Astrocyte (in vitro differentiated cells and primary cell): ENCODE data around the gene CDH23. TPM values are rescaled to one million over a fixed set of nuclear protein-coding genes. Genes with fewer than 3 reads are reported as not detected.

Experiments
- DNase-seq: peaks from one replicate; pipeline ENCODE4 v3.0.0-alpha.2; 2010; ENCODE audit warnings: low read depth
- FAIRE-seq: peaks from 2 replicates; lab custom pipeline; 2011; peaks lifted over from hg19 to GRCh38; lab: Jason Lieb, UNC
- H2AFZ ChIP-seq: 2 replicates; pipeline ENCODE4 v1.6.0; 2012; ENCODE audit warnings: low read depth, low read length, inconsistent platforms
- H3K27ac ChIP-seq: 2 replicates; pipeline ENCODE4 v1.5.1; 2011; ENCODE audit warnings: low read depth, low read length, inconsistent platforms
- H3K27me3 ChIP-seq: 2 replicates; pipeline ENCODE4 v1.6.0; 2011; ENCODE audit warnings: low read length, inconsistent platforms; ENCODE audit not compliant: insufficient read depth
- H3K36me3 ChIP-seq: 2 replicates; pipeline ENCODE4 v1.5.1; 2011; ENCODE audit warnings: low read length, inconsistent platforms; ENCODE audit not compliant: insufficient read depth
- H3K4me1 ChIP-seq: 2 replicates; pipeline ENCODE4 v1.5.1; 2011; ENCODE audit warnings: low read length, inconsistent platforms; ENCODE audit not compliant: insufficient read depth
- H3K4me2 ChIP-seq: 2 replicates; pipeline ENCODE4 v1.6.0; 2012; ENCODE audit warnings: low read length, inconsistent platforms
- H3K4me3 ChIP-seq: 2 replicates; pipeline ENCODE4 v1.5.1; 2011; ENCODE audit warnings: low read depth, mild to moderate bottlenecking, low read length, inconsistent platforms; ENCODE audit not compliant: insufficient read depth
- H3K79me2 ChIP-seq: 2 replicates; pipeline ENCODE4 v1.6.0; 2012; ENCODE audit warnings: mild to moderate bottlenecking, low read length, inconsistent platforms; ENCODE audit not compliant: insufficient read depth
- H3K9ac ChIP-seq: 2 replicates; pipeline ENCODE4 v1.6.0; 2012; ENCODE audit warnings: mild to moderate bottlenecking, low read length, inconsistent platforms
- H3K9me3 ChIP-seq: 2 replicates; pipeline ENCODE4 v1.5.1; 2012; ENCODE audit warnings: low read depth, mild to moderate bottlenecking, low read length, inconsistent platforms; ENCODE audit not compliant: insufficient read depth
- H4K20me1 ChIP-seq: 2 replicates; pipeline ENCODE4 v1.6.0; 2012; ENCODE audit warnings: low read length, inconsistent platforms; ENCODE audit not compliant: insufficient read depth
- H3K27ac Mint-ChIP-seq: one replicate; pipeline ENCODE4 v1.8.0; 2021; ENCODE audit warnings: mild to moderate bottlenecking, mixed read lengths; ENCODE audit not compliant: unreplicated experiment
- H3K27me3 Mint-ChIP-seq: one replicate; pipeline ENCODE4 v1.8.0; 2021; ENCODE audit warnings: low read depth, mixed read lengths; ENCODE audit not compliant: unreplicated experiment
- H3K36me3 Mint-ChIP-seq: one replicate; pipeline ENCODE4 v1.8.0; 2021; ENCODE audit warnings: low read depth, mixed read lengths; ENCODE audit not compliant: unreplicated experiment
- H3K4me1 Mint-ChIP-seq: one replicate; pipeline ENCODE4 v1.8.0; 2021; ENCODE audit warnings: low read depth, mixed read lengths; ENCODE audit not compliant: unreplicated experiment
- H3K4me3 Mint-ChIP-seq: one replicate; pipeline ENCODE4 v1.8.0; 2021; ENCODE audit warnings: mild to moderate bottlenecking, moderate library complexity, mixed read lengths; ENCODE audit not compliant: unreplicated experiment
- H3K9me3 Mint-ChIP-seq: one replicate; pipeline ENCODE4 v1.8.0; 2021; ENCODE audit warnings: mild to moderate bottlenecking, mixed read lengths; ENCODE audit not compliant: unreplicated experiment
- CTCF ChIP-seq: IDR thresholded peaks from 2 replicates; pipeline ENCODE4 v1.5.1; 2011; ENCODE audit warnings: low read depth, mild to moderate bottlenecking, inconsistent platforms, low read length, moderate library complexity; ENCODE audit not compliant: insufficient read depth
- EZH2 ChIP-seq: IDR thresholded peaks from 2 replicates; pipeline ENCODE4 v1.6.1; 2012; ENCODE audit warnings: mild to moderate bottlenecking, low read length, inconsistent platforms; ENCODE audit not compliant: insufficient read depth
- total RNA-seq: library from RNA; stranded (reverse); gene quantifications from 2 replicates; pipeline ENCODE4 v1.2.1, GENCODE V29; 2021

Gene CDH23
- total RNA-seq, 1 donor from 2014 or later, result not detected

- Histone ChIP-seq H3K79me2 (no peaks in the 10 kb centered on the region), H3K4me2 (no peak overlapping the region), H3K27me3 (peaks cover 44% of the 10 kb centered on the region), H3K4me1 (no peaks in the 10 kb centered on the region), H3K9ac (no peak overlapping the region), H4K20me1 (no peaks in the 10 kb centered on the region), H3K36me3 (no peaks in the 10 kb centered on the region), H2AFZ (no peak overlapping the region), H3K4me3 (no peak overlapping the region), H3K27ac (no peak overlapping the region), H3K9me3 (no peaks in the 10 kb centered on the region)
- FAIRE-seq, result no peak
- Mint-ChIP-seq H3K9me3 (peaks cover 3% of the 10 kb centered on the region), H3K4me1 (peaks cover 1% of the 10 kb centered on the region), H3K4me3 (no peak overlapping the region), H3K36me3 (no peaks in the 10 kb centered on the region), H3K27ac (no peak overlapping the region), H3K27me3 (peaks cover 71% of the 10 kb centered on the region)
- no peak for DNase-seq
- no peak for TF ChIP-seq CTCF
- no peak for TF ChIP-seq EZH2
Measured at GRCh38 chr10:71404503-71405295, 8.0 kb downstream of the CDH23 start.

- peaks cover 7% of the 10 kb centered on the region for H3K9me3 Mint-ChIP-seq
- no peaks in the 10 kb centered on the region for H3K36me3 Mint-ChIP-seq
- no peaks in the 10 kb centered on the region for H3K9me3 ChIP-seq
- no peaks in the 10 kb centered on the region for H3K4me1 ChIP-seq
- no peaks in the 10 kb centered on the region for H4K20me1 ChIP-seq
- H3K27ac ChIP-seq, result no peak overlapping the region
- no peaks in the 10 kb centered on the region for H3K36me3 ChIP-seq
- no peak overlapping the region for H3K4me3 Mint-ChIP-seq
- H3K4me1 Mint-ChIP-seq, result peaks cover 1% of the 10 kb centered on the region
- no peaks in the 10 kb centered on the region for H3K79me2 ChIP-seq
- TF ChIP-seq CTCF, result no peak
- TF ChIP-seq EZH2, result no peak
- no peak for FAIRE-seq
- H3K4me3 ChIP-seq, result no peak overlapping the region
- H2AFZ ChIP-seq, result no peak overlapping the region
- H3K9ac ChIP-seq, result no peak overlapping the region
- H3K27ac Mint-ChIP-seq, result no peak overlapping the region
- peaks cover 55% of the 10 kb centered on the region for H3K27me3 Mint-ChIP-seq
- H3K4me2 ChIP-seq, result no peak overlapping the region
- no peak for DNase-seq
- peaks cover 28% of the 10 kb centered on the region for H3K27me3 ChIP-seq
Measured at GRCh38 chr10:71406878-71407277, 10.2 kb downstream of the CDH23 start.
